HepG2 (cell line): ENCODE measurements around the gene CIAO2B. TPM values are rescaled to one million over a fixed set of nuclear protein-coding genes. Genes with fewer than 3 reads are reported as not detected.

Experiments used
- CHD4 ChIP-seq: fragments of 200-600 bp; sonication (generic); IDR thresholded peaks from 2 replicates; pipeline ENCODE4 v1.7.0; 2017; ENCODE audit warnings: mild to moderate bottlenecking, low read length, borderline replicate concordance
- DR1 ChIP-seq: sonication (generic); formaldehyde crosslinking; IDR thresholded peaks from 2 replicates; pipeline ENCODE4 v1.8.0; 2021; ENCODE audit warnings: mild to moderate bottlenecking, missing genetic modification reagents, inconsistent platforms
- KDM5A ChIP-seq: fragments of 200-600 bp; sonication (generic); IDR thresholded peaks from 2 replicates; pipeline ENCODE4 v1.7.0; 2018; ENCODE audit warnings: antibody characterized with exemption, mild to moderate bottlenecking, low read length, borderline replicate concordance
- MLX ChIP-seq: IDR thresholded peaks from 2 replicates; pipeline ENCODE4 v1.6.1; 2016
- MTF2 ChIP-seq: sonication (generic); formaldehyde crosslinking; IDR thresholded peaks from 2 replicates; pipeline ENCODE4 v1.5.0; 2020; ENCODE audit warnings: missing genetic modification reagents, borderline replicate concordance
- SALL2 ChIP-seq: sonication (generic); formaldehyde crosslinking; IDR thresholded peaks from 2 replicates; pipeline ENCODE4 v1.8.1; 2023; ENCODE audit warnings: mild to moderate bottlenecking, missing genetic modification reagents, inconsistent platforms
- SOX6 ChIP-seq, 2 experiments: fragments of 450-650 bp in 1 of 2; sonication (generic) in 1 of 2; formaldehyde crosslinking in 1 of 2; IDR thresholded peaks; 2 replicates each; pipeline versions ENCODE4 v1.4.0 to v1.6.1; 2017 to 2020; ENCODE audit warnings: antibody characterized with exemption in 1 of 2, mild to moderate bottlenecking in 1 of 2, missing genetic modification reagents in 1 of 2
- YEATS2 ChIP-seq: sonication (generic); formaldehyde crosslinking; IDR thresholded peaks from 2 replicates; pipeline ENCODE4 v1.4.0; 2020; ENCODE audit warnings: missing genetic modification reagents, borderline replicate concordance
- ZKSCAN8 ChIP-seq: IDR thresholded peaks from 2 replicates; pipeline ENCODE4 v1.6.1; 2016; ENCODE audit warnings: borderline replicate concordance, missing genetic modification reagents, missing compliant biosample characterization
- ZNF354B ChIP-seq: sonication (generic); formaldehyde crosslinking; IDR thresholded peaks from 2 replicates; pipeline ENCODE4 v1.8.0; 2022; ENCODE audit warnings: mild to moderate bottlenecking, missing genetic modification reagents
- ZNF580 ChIP-seq: IDR thresholded peaks from 2 replicates; pipeline ENCODE4 v1.6.1; 2016; ENCODE audit warnings: low read depth, borderline replicate concordance
- ZNF609 ChIP-seq: sonication (generic); formaldehyde crosslinking; IDR thresholded peaks from 2 replicates; pipeline ENCODE4 v1.4.0; 2020; ENCODE audit warnings: mild to moderate bottlenecking, missing genetic modification reagents, borderline replicate concordance
- ZZZ3 ChIP-seq: sonication (generic); formaldehyde crosslinking; IDR thresholded peaks from 2 replicates; pipeline ENCODE4 v1.4.0; 2020; ENCODE audit warnings: missing genetic modification reagents, mild to moderate bottlenecking, borderline replicate concordance
- polyA plus RNA-seq, 8 experiments: library from polyadenylated mRNA; depleted of rRNA in 3 of 8; stranded (reverse) in 7 of 8; unstranded in 1 of 8; fragments of >200 nt; fragmentation: Illumina TruSeq in 4 of 8; extraction: Trizol in 4 of 8; gene quantifications; 2 replicates each; pipeline versions ENCODE4 v1.2.1 to v1.2.3, GENCODE V29; 2011 to 2016; ENCODE audit warnings: low read depth in 4 of 8, missing spikeins in 1 of 8, mixed read lengths in 1 of 8; ENCODE audit not compliant: insufficient read depth in 1 of 8
- total RNA-seq, 5 experiments: library from RNA; depleted of rRNA; stranded (reverse); fragments of >200 nt; fragmentation: Illumina TruSeq; extraction: Trizol; gene quantifications; 2 replicates each; pipeline ENCODE4 v1.2.3, GENCODE V29; 2016; ENCODE audit warnings: low read depth in 1 of 5
- TF ChIP-seq, protein P1 (sequence below): sonication (generic); formaldehyde crosslinking; IDR thresholded peaks from 2 replicates; pipeline ENCODE4 v1.4.0; 2020; ENCODE audit warnings: missing genetic modification reagents
- TF ChIP-seq, protein P2 (sequence below): sonication (generic); formaldehyde crosslinking; IDR thresholded peaks from 2 replicates; pipeline ENCODE4 v1.5.0; 2020; ENCODE audit warnings: mild to moderate bottlenecking, low read depth, missing genetic modification reagents, borderline replicate concordance
- TF ChIP-seq, protein P3 (sequence below): sonication (generic); formaldehyde crosslinking; IDR thresholded peaks from 2 replicates; pipeline ENCODE4 v1.4.0; 2020; ENCODE audit warnings: missing genetic modification reagents; ENCODE audit errors: not compliant biosample characterization
- TF ChIP-seq, protein P4 (sequence below): sonication (generic); formaldehyde crosslinking; conservative IDR thresholded peaks from 2 replicates; pipeline ENCODE4 v1.8.0; 2022; ENCODE audit warnings: low read depth, missing genetic modification reagents

Gene CIAO2B
- total and polyA plus RNA-seq, 2 of the 13 experiments (the other 11 are each of a cell fraction or from before 2014, with no cell fraction given): 157 to 293 TPM

- TF ChIP-seq, protein P1, sequence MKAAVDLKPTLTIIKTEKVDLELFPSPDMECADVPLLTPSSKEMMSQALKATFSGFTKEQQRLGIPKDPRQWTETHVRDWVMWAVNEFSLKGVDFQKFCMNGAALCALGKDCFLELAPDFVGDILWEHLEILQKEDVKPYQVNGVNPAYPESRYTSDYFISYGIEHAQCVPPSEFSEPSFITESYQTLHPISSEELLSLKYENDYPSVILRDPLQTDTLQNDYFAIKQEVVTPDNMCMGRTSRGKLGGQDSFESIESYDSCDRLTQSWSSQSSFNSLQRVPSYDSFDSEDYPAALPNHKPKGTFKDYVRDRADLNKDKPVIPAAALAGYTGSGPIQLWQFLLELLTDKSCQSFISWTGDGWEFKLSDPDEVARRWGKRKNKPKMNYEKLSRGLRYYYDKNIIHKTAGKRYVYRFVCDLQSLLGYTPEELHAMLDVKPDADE (CRISPR knock-in tag): no peak
- TF ChIP-seq, protein P2, sequence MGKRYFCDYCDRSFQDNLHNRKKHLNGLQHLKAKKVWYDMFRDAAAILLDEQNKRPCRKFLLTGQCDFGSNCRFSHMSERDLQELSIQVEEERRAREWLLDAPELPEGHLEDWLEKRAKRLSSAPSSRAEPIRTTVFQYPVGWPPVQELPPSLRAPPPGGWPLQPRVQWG (CRISPR knock-in tag): no peak
- peak; percentile 7; the same call in 1 of the 2 replicates for TF ChIP-seq YEATS2 (CRISPR knock-in tag)
- no peak for TF ChIP-seq MLX (CRISPR knock-in tag)
- TF ChIP-seq MTF2 (CRISPR knock-in tag): no peak
- TF ChIP-seq SOX6 (IDR thresholded peaks at IDR 0.05): no peak
- TF ChIP-seq SOX6 (CRISPR knock-in tag; IDR thresholded peaks at IDR 0.05): peak; percentile 55
- 0 out of 2 replicates have a peak, but pooled peaks have one; percentile 11 for TF ChIP-seq ZNF609
- TF ChIP-seq ZNF354B (CRISPR knock-in tag): no peak
- TF ChIP-seq ZKSCAN8: 0 out of 2 replicates have a peak, but pooled peaks have one; percentile 61
- no peak for TF ChIP-seq ZZZ3 (CRISPR knock-in tag)
- TF ChIP-seq, protein P3, sequence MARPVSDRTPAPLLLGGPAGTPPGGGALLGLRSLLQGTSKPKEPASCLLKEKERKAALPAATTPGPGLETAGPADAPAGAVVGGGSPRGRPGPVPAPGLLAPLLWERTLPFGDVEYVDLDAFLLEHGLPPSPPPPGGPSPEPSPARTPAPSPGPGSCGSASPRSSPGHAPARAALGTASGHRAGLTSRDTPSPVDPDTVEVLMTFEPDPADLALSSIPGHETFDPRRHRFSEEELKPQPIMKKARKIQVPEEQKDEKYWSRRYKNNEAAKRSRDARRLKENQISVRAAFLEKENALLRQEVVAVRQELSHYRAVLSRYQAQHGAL (CRISPR knock-in tag): no peak
- peak; percentile 38; the same call in 1 of the 2 replicates for TF ChIP-seq CHD4
- TF ChIP-seq DR1 (CRISPR knock-in tag): 0 out of 2 replicates have a peak, but pooled peaks have one; percentile 24
- TF ChIP-seq ZNF580 (CRISPR knock-in tag): 0 out of 2 replicates have a peak, but pooled peaks have one; percentile 58
- TF ChIP-seq SALL2 (CRISPR knock-in tag): peak; percentile 44; the same call in 1 of the 2 replicates
- TF ChIP-seq, protein P4, sequence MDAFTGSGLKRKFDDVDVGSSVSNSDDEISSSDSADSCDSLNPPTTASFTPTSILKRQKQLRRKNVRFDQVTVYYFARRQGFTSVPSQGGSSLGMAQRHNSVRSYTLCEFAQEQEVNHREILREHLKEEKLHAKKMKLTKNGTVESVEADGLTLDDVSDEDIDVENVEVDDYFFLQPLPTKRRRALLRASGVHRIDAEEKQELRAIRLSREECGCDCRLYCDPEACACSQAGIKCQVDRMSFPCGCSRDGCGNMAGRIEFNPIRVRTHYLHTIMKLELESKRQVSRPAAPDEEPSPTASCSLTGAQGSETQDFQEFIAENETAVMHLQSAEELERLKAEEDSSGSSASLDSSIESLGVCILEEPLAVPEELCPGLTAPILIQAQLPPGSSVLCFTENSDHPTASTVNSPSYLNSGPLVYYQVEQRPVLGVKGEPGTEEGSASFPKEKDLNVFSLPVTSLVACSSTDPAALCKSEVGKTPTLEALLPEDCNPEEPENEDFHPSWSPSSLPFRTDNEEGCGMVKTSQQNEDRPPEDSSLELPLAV: no peak
- no peak for TF ChIP-seq KDM5A
Measured at GRCh38 chr16:66899310-66899944, 34.8 kb downstream of the CIAO2B start (continued).
